Fibroblast of lung (primary cell): ENCODE data around the gene MRPS25. TPM values are rescaled to one million over a fixed set of nuclear protein-coding genes. Genes with fewer than 3 reads are reported as not detected.

ENCODE experiments used
- DNase-seq, 2 donors: peaks; one replicate each; pipeline versions ENCODE4 v3.0.0 to v3.0.0-alpha.2; 2010; ENCODE audit warnings: low read depth in 2 of 2
- H2AFZ ChIP-seq: 2 replicates; pipeline ENCODE4 v1.5.1; 2012; ENCODE audit warnings: low read length, control low read depth, inconsistent platforms
- H3K27ac ChIP-seq: 2 replicates; pipeline ENCODE4 v1.5.1; 2011; ENCODE audit warnings: low read length, control low read depth; ENCODE audit not compliant: insufficient read depth
- H3K27me3 ChIP-seq: 2 replicates; pipeline ENCODE4 v1.5.1; 2011; ENCODE audit warnings: mild to moderate bottlenecking, low read length; ENCODE audit not compliant: control insufficient read depth, insufficient read depth
- H3K36me3 ChIP-seq: 2 replicates; pipeline ENCODE4 v1.5.1; 2011; ENCODE audit warnings: low read length; ENCODE audit not compliant: control insufficient read depth, insufficient read depth
- H3K4me1 ChIP-seq: 2 replicates; pipeline ENCODE4 v1.5.1; 2011; ENCODE audit warnings: low read length; ENCODE audit not compliant: control insufficient read depth, insufficient read depth; ENCODE audit errors: extremely low read depth
- H3K4me2 ChIP-seq: 2 replicates; pipeline ENCODE4 v1.5.1; 2011; ENCODE audit warnings: low read length, control low read depth; ENCODE audit not compliant: insufficient read depth; ENCODE audit errors: extremely low read depth
- H3K4me3 ChIP-seq, 4 experiments: fragments of 200-600 bp in 1 of 4; sonication (generic) in 1 of 4; replicated peaks in 1 of 4; 2 replicates each; pipeline ENCODE4 v1.5.1; 2011 to 2016; ENCODE audit warnings: low read length in 4 of 4, low read depth in 3 of 4, mild to moderate bottlenecking in 3 of 4, control low read depth in 2 of 4, inconsistent platforms in 1 of 4, mixed read lengths in 1 of 4; ENCODE audit not compliant: insufficient read depth in 1 of 4; ENCODE audit errors: control extremely low read depth in 1 of 4
- H3K79me2 ChIP-seq: 2 replicates; pipeline ENCODE4 v1.5.1; 2012; ENCODE audit warnings: mild to moderate bottlenecking, low read length, inconsistent platforms; ENCODE audit not compliant: control insufficient read depth, insufficient read depth
- H3K9ac ChIP-seq: 2 replicates; pipeline ENCODE4 v1.5.1; 2011; ENCODE audit warnings: mild to moderate bottlenecking, low read length, control low read depth; ENCODE audit not compliant: insufficient read depth
- H3K9me3 ChIP-seq: 2 replicates; pipeline ENCODE4 v1.5.1; 2012; ENCODE audit warnings: low read depth, low read length; ENCODE audit not compliant: control insufficient read depth, insufficient read depth
- H4K20me1 ChIP-seq: 2 replicates; pipeline ENCODE4 v1.5.1; 2011; ENCODE audit warnings: low read length; ENCODE audit not compliant: control insufficient read depth, insufficient read depth; ENCODE audit errors: extremely low read depth
- EZH2 ChIP-seq: IDR thresholded peaks from 2 replicates; pipeline ENCODE4 v1.5.1; 2012; ENCODE audit warnings: low read length, control low read depth, mild to moderate bottlenecking; ENCODE audit errors: missing control alignments
- polyA minus RNA-seq: library from RNA; depleted of rRNA, polyadenylated mRNA; stranded (reverse); fragments of >200 nt; gene quantifications from 2 replicates; pipeline ENCODE4 v1.2.3, GENCODE V29; 2011; ENCODE audit warnings: low replicate concordance
- polyA plus RNA-seq, 2 donors: library from polyadenylated mRNA; depleted of rRNA in 1 of 2; stranded (reverse) in 1 of 2; unstranded in 1 of 2; fragments of >200 nt; gene quantifications; 2 replicates each; pipeline ENCODE4 v1.2.1, GENCODE V29; 2011 to 2012; ENCODE audit warnings: missing spikeins in 1 of 2
- total RNA-seq: library from RNA; depleted of rRNA; stranded (reverse); fragments of >200 nt; gene quantifications from 2 replicates; pipeline ENCODE4 v1.2.1, GENCODE V29; 2014
- TF ChIP-seq, protein P1 (sequence below), 2 donors: IDR thresholded peaks in 1 of 2; conservative IDR thresholded peaks in 1 of 2; 1 replicate in 1 of 2; 2 replicates in 1 of 2; pipeline ENCODE4 v1.5.1; 2011 to 2012; ENCODE audit warnings: low read length in 2 of 2, control low read depth in 1 of 2, inconsistent platforms in 1 of 2, low read depth in 1 of 2, mild to moderate bottlenecking in 1 of 2

Gene MRPS25
- 11.6 and 16.5 TPM in 2 replicates for total RNA-seq
- polyA plus RNA-seq, result 17.4 and 23.2 TPM in 2 replicates
- polyA plus RNA-seq (2012), result 27.1 and 35.0 TPM in 2 replicates
- polyA minus RNA-seq, result 0.86 and 12.4 TPM in 2 replicates

DNA sequence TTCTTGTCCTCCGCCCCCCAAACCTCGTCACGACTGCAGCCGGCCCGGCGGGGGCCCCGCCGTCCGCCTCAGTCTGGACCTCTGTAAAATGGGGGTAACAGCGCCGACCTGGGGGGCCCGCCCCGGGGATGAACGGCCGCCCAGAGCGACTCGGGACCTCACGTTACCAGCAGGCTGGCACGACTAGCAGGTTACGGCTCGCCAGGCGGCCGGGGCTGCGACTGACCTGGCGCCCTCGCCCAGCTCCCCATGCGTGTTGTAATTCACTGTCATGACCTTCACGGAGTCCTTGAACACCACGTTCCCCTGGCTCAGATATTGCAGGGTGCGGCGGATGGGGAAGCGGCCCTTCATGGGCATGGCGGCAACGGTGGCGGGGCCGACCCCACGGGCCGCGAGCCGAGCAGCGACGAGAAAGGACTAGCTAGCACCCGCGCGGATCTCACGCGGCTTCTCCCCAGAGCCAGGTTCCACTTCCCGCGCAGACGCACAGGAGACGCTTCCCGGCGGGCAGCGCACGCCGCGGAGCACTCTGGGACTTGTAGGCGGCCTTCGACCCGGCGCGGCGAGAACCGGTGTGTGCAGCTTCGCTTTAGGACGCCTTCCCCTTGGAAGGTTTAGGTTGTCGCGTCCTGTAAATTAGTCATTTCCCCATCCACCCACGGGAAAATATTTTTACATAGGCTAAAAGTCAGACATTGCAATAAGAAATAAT, at the start of gene MRPS25:
MRPS25 (minus strand) TSS at position 481 of the 715 bp plus-strand sequence; CDS start at position 360, 121 bp downstream.
- H3K4me3 ChIP-seq, result peak within 1 kb of the TSS; percentile 82 to 92 (median 86)
- peak within 1 kb of the TSS; percentile 83 for H3K9ac ChIP-seq
- H3K79me2 ChIP-seq, result peaks cover 21% of the 10 kb centered on the region
- no peaks in the 10 kb centered on the region for H4K20me1 ChIP-seq
- no peak for TF ChIP-seq EZH2
- TF ChIP-seq, protein P1, sequence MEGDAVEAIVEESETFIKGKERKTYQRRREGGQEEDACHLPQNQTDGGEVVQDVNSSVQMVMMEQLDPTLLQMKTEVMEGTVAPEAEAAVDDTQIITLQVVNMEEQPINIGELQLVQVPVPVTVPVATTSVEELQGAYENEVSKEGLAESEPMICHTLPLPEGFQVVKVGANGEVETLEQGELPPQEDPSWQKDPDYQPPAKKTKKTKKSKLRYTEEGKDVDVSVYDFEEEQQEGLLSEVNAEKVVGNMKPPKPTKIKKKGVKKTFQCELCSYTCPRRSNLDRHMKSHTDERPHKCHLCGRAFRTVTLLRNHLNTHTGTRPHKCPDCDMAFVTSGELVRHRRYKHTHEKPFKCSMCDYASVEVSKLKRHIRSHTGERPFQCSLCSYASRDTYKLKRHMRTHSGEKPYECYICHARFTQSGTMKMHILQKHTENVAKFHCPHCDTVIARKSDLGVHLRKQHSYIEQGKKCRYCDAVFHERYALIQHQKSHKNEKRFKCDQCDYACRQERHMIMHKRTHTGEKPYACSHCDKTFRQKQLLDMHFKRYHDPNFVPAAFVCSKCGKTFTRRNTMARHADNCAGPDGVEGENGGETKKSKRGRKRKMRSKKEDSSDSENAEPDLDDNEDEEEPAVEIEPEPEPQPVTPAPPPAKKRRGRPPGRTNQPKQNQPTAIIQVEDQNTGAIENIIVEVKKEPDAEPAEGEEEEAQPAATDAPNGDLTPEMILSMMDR (conservative IDR thresholded peaks at IDR 0.05 in 1 of 2, IDR thresholded peaks at IDR 0.05 in 1 of 2; ENCODE audit: low read depth in 1 of 2, low read length in 2 of 2), result no peak
- peak; percentile 91 for DNase-seq
- H3K4me1 ChIP-seq, result no peaks in the 10 kb centered on the region
- H3K4me2 ChIP-seq, result peak within 1 kb of the TSS; percentile 90
- H3K27ac ChIP-seq, result peak within 1 kb of the TSS; percentile 84
- H2AFZ ChIP-seq, result peak within 1 kb of the TSS; percentile 91
- no peaks in the 10 kb centered on the region for H3K36me3 ChIP-seq
- H3K9me3 ChIP-seq, result no peaks in the 10 kb centered on the region
- H3K27me3 ChIP-seq, result no peaks in the 10 kb centered on the region

DNA sequence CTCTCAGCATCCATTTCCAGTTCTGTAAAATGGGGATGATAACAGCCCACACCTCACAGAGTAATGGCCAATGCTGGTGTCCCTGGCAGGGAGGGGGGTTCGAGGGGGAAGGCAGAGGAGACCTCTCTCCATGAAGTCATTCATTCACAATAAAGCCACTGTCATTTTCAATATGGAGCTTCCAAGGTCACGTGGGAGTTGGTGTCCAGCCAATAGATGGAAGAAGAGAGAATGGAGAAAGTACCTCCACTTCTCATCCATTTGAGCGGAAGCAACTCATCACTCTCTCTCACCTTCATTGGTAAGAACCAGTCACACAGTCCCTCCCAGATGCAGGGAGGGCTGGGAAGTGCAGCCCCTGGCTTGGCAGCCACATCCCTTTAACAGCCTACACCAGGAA, 48.8 kb upstream of the MRPS25 start:
- Histone ChIP-seq H3K27ac (no peak overlapping the region), H3K4me2 (no peak overlapping the region), H3K4me1 (no peaks in the 10 kb centered on the region), H3K36me3 (no peaks in the 10 kb centered on the region), H3K27me3 (peaks cover 2% of the 10 kb centered on the region), H3K9ac (no peak overlapping the region), H3K4me3 (no peak overlapping the region), H4K20me1 (no peaks in the 10 kb centered on the region), H3K9me3 (no peaks in the 10 kb centered on the region), H2AFZ (no peak overlapping the region), H3K79me2 (no peaks in the 10 kb centered on the region)
- TF ChIP-seq EZH2, result no peak
- TF ChIP-seq, protein P1 (conservative IDR thresholded peaks at IDR 0.05 in 1 of 2, IDR thresholded peaks at IDR 0.05 in 1 of 2; ENCODE audit: low read depth in 1 of 2, low read length in 2 of 2), result no peak
- DNase-seq, result no peak

DNA sequence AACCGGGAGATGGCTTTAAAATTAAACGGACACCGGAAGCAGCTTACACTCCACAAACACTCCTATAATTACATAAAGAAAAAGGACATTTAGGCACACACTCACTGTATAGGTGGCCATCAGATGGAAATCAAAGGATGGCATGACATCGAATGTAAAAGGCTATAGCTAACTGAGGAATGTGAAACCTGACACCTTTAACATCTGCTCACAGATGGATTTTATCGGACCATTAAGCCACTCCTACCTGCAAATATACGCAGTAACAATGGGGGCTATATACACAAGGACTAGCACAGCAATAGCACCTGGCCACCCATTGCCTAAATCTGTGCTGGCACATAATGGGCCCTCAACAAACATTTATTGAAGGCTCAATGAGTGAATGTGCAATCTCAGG, 48.4 kb upstream of the MRPS25 start:
- Histone ChIP-seq H3K4me1 (no peaks in the 10 kb centered on the region), H3K4me3 (no peak overlapping the region), H3K79me2 (no peaks in the 10 kb centered on the region), H2AFZ (no peak overlapping the region), H4K20me1 (no peaks in the 10 kb centered on the region), H3K9me3 (no peaks in the 10 kb centered on the region), H3K27ac (no peak overlapping the region), H3K9ac (no peak overlapping the region), H3K27me3 (peaks cover 2% of the 10 kb centered on the region), H3K4me2 (no peak overlapping the region), H3K36me3 (no peaks in the 10 kb centered on the region)
- no peak for DNase-seq
- TF ChIP-seq, protein P1 (conservative IDR thresholded peaks at IDR 0.05 in 1 of 2, IDR thresholded peaks at IDR 0.05 in 1 of 2; ENCODE audit: low read depth in 1 of 2, low read length in 2 of 2), result no peak
- no peak for TF ChIP-seq EZH2
